Measurements from ENCODE around the gene SOWAHA.
A peak's percentile ranks its signal among the peaks of the same experiment; 100 is the strongest.

Gene SOWAHA

DNA sequence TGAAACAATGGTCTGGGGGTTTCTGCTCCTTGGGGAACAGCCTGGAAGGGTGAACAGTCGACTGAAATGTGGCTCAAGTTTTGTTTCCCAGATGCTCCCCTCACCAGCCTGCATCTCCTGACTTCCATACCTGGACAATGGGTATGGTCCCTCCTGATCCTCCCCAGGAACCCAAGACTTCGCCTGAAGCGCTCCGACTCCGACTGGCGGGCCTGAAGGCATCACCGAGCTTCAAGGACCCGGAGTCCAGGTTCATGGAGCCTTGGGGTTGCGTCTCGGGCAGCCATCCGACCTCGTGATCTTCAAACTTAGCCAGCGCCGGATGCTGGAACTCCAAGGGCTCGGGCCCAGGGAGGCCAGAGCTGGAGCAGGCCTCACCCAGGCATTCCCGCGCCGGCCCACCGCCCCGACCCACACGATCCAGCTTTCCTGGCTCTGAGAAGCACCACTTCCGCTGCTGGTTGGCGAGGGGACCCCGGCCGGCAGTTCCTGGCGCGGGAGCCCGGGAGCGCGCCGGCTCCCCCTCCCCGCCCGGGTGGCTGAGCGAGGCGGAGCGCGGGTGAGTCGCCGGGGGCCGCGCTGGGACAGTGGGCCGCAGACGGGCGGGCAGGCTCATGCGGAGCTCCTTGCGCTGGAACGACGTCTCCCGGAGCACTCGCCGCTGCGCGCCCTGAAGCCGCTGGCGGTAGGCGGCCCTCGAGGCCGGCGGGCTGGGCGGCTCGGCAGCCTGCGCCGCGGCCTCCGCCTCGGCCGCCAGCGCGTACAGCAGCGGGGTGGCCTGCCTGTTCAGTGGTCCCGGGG is 12.1 kb downstream of the SOWAHA start:
- TF ChIP-seq, protein P1, sequence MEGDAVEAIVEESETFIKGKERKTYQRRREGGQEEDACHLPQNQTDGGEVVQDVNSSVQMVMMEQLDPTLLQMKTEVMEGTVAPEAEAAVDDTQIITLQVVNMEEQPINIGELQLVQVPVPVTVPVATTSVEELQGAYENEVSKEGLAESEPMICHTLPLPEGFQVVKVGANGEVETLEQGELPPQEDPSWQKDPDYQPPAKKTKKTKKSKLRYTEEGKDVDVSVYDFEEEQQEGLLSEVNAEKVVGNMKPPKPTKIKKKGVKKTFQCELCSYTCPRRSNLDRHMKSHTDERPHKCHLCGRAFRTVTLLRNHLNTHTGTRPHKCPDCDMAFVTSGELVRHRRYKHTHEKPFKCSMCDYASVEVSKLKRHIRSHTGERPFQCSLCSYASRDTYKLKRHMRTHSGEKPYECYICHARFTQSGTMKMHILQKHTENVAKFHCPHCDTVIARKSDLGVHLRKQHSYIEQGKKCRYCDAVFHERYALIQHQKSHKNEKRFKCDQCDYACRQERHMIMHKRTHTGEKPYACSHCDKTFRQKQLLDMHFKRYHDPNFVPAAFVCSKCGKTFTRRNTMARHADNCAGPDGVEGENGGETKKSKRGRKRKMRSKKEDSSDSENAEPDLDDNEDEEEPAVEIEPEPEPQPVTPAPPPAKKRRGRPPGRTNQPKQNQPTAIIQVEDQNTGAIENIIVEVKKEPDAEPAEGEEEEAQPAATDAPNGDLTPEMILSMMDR (IDR thresholded peaks at IDR 0.05; ENCODE audit: insufficient read depth, low read depth, low read length, missing control alignments): no peak
- H3K4me3 ChIP-seq (ENCODE audit: low read depth, low read length): no peak overlapping the region
- DNase-seq (ENCODE audit: low read depth): no peak

DNA sequence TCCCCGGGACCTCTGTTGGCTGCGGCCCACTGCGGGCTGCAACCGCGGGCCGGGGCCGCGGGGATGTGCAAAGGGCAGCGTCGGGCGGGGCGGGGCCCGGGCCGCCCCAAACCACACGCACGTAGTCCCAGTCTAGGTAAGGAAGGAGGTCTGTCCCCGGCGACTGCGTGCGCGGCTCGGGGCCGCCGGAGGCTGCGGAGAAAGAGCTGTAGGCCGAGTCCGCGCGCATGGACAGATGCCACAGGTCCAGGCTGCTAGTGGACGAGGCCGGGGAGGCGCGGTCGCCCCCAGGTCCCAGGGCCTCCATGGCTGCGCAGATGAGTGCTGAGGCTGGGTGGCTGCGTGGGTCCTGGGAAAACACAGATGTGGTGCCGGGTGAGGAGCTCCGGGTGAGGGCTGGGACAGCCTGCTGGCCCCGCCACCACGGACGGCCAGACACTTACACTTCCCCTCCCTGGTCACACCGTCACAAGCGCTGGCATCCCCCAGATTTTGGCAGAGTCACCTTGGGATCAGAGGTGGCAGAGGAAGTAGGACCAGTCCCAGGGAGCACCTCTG is 12.8 kb downstream of the SOWAHA start:
- DNase-seq (ENCODE audit: low read depth): no peak
- TF ChIP-seq, protein P1 (IDR thresholded peaks at IDR 0.05; ENCODE audit: insufficient read depth, low read depth, low read length, missing control alignments): no peak
- H3K4me3 ChIP-seq (ENCODE audit: low read depth, low read length): no peak overlapping the region

DNA sequence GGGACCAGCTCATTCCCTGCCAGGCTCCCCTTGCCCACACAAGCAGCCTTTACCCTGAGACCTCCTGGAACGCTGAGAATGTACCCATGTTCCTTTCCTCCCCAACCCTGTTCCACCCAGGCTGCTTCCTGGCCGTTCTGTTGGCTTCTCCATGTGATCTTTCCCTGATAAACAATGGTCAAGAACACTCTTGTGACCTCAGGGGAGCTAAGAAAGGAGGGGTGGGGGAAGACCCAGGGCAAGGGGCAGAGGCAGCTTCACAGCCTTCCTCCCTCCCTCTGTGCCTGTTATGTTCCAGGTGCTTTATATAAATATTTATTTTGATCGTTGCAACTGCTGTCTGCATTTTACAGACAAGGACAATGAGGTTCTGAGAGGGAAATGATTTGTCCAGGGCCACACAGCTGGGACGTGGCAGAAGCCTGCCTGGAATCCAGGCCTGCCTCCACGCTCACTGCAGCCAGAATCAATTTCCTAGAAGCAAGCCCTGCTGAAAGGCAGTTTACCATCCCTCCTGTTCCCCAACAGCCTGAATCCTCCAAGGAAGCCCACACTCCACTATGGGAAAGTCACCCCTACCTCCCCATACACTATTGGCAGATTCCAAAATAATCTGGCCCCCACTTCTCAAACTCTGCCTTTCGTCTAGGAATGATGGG is 13.5 kb downstream of the SOWAHA start:
- no peak for DNase-seq (ENCODE audit: low read depth)
- no peak overlapping the region for H3K4me3 ChIP-seq (ENCODE audit: low read depth, low read length)
- TF ChIP-seq, protein P1 (IDR thresholded peaks at IDR 0.05; ENCODE audit: insufficient read depth, low read depth, low read length, missing control alignments): no peak

DNA sequence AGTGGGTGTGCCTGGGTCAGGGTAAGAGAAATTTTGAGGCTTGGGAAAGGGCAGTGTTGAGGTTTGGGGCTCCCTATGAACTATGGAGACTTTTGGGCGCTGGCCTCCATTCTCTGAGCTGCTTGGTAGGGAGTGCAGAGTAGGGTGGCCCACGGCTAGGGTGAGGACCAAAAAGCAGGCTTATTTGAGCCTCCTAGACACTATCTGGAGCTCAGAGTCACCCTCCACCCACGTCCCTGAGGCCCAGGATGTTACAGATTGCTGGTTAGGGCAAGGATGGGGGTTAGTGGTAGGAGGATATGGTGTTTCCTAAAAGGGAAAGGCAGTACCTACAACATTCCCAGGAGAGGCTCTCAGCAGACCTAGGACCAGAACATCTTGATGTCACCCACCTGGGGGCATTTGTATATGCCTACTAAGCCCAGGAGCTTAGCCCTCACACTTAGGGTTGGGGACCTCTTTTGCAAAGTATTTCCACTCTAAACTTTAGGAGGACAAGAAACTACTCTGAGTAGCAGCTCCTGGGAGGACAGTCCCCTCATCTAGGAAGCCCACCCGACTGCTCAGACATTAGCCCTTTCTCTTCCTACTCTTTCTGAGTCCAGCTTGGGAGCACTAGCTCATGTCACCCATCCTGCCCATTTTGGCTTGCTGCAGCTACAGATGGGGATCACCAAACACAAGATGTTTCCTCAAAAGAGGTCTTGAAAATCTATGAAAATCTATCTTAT is 15.0 kb downstream of the SOWAHA start:
- H3K4me3 ChIP-seq (ENCODE audit: low read depth, low read length): no peak overlapping the region
- DNase-seq (ENCODE audit: low read depth): no peak
- TF ChIP-seq, protein P1 (IDR thresholded peaks at IDR 0.05; ENCODE audit: insufficient read depth, low read depth, low read length, missing control alignments): no peak

DNA sequence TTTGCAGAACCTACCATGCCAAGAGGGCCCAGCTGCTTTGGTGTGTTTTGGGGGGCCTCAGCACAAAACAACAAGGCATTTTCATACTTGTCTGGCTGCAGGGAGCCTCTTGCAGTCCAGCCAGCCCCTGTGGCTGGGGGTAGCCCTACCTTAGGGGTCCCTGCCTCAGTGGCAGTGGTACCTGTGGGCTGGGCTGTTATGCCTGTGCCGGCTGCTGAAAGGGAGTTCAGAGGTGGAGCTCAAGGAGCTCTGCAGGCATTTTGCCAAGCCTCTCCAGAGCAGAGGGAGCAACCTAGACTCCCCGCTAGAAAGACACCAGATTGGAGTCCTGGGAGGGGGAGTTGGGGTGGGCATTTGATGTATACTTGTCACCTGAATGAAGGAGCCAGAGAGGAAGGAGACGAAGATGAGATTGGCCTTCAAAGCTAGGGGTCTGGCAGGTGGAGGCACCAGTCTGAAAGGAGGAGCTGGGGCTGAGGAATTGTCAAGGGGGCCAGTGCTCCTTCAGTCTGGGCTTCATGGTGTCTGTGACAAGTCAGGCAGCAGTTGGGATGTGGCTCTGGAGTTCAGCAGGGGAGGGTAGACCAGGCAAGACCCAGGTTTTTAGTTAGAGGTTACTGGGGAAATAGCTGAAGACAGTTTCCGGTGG is 15.9 kb downstream of the SOWAHA start:
- H3K4me3 ChIP-seq (ENCODE audit: low read depth, low read length): no peak overlapping the region
- TF ChIP-seq, protein P1 (IDR thresholded peaks at IDR 0.05; ENCODE audit: insufficient read depth, low read depth, low read length, missing control alignments): no peak
- DNase-seq (ENCODE audit: low read depth): no peak

DNA sequence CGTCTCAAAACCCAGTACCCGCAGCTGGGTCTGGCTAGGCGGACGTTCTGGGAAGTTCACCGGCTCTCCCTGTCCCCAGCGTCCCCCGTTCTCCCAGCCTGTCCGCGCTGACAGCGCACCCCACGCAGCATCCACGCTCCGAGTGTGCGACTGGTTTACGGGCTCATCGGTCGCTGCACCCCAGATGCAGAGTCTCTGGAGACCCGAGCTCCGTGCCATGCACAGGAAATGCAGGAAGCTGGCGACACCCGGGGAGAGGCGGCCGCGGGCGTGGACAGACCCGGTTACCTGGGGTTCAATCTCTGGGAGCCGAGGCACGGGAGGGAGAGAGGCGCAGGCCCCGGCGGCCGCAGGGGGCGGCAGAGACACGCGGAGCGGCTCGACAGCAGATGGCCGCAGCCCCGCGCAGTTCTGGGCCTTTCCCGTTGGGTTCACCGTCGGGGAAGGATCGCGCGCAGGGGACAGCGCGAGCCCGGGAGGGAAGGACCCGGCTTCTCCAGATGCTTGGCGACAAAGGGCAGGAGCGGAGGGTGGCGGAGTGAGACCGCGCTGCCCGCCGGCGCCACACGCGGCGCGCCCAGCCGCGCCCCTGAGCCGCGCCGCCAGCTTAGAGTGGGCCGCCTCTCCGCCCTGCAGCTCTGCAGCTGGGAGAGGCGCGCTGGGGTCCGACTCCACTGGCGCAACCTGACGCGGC is 16.8 kb downstream of the SOWAHA start:
- TF ChIP-seq, protein P1 (IDR thresholded peaks at IDR 0.05; ENCODE audit: insufficient read depth, low read depth, low read length, missing control alignments): peak; percentile 96
- peak overlapping the region; percentile 48 for H3K4me3 ChIP-seq (ENCODE audit: low read depth, low read length)
- DNase-seq (ENCODE audit: low read depth): peak; percentile 82
